GM12801 (cell line): Measurements from ENCODE around the gene ADIPOR2.

Experiments
- TF ChIP-seq, protein P1 (sequence below): IDR thresholded peaks from one replicate; pipeline ENCODE4 v1.5.1; 2011; ENCODE audit warnings: control low read depth; ENCODE audit not compliant: insufficient read length; ENCODE audit errors: extremely low read depth

ADIPOR2 gene

DNA sequence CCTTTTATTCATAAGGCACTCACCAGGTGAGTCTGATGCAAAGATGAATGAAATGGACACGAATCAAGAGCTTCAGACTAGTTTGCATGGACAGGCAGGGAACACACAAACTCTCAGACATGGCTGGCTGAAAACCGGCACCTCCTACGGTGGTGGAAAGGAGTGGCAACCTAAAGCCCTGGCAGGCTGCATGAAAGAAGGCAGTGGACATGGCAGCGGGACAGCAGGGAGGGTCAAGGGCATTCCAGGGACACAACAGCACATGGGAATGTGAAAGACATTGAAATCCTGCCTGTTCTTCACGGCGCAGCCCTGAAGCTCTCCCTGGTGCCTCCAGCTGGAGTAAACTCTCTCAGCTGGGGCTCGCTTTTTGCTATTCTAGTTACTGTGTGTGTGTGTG is 112.9 kb downstream of the ADIPOR2 start:
- TF ChIP-seq, protein P1, sequence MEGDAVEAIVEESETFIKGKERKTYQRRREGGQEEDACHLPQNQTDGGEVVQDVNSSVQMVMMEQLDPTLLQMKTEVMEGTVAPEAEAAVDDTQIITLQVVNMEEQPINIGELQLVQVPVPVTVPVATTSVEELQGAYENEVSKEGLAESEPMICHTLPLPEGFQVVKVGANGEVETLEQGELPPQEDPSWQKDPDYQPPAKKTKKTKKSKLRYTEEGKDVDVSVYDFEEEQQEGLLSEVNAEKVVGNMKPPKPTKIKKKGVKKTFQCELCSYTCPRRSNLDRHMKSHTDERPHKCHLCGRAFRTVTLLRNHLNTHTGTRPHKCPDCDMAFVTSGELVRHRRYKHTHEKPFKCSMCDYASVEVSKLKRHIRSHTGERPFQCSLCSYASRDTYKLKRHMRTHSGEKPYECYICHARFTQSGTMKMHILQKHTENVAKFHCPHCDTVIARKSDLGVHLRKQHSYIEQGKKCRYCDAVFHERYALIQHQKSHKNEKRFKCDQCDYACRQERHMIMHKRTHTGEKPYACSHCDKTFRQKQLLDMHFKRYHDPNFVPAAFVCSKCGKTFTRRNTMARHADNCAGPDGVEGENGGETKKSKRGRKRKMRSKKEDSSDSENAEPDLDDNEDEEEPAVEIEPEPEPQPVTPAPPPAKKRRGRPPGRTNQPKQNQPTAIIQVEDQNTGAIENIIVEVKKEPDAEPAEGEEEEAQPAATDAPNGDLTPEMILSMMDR, result no peak

DNA sequence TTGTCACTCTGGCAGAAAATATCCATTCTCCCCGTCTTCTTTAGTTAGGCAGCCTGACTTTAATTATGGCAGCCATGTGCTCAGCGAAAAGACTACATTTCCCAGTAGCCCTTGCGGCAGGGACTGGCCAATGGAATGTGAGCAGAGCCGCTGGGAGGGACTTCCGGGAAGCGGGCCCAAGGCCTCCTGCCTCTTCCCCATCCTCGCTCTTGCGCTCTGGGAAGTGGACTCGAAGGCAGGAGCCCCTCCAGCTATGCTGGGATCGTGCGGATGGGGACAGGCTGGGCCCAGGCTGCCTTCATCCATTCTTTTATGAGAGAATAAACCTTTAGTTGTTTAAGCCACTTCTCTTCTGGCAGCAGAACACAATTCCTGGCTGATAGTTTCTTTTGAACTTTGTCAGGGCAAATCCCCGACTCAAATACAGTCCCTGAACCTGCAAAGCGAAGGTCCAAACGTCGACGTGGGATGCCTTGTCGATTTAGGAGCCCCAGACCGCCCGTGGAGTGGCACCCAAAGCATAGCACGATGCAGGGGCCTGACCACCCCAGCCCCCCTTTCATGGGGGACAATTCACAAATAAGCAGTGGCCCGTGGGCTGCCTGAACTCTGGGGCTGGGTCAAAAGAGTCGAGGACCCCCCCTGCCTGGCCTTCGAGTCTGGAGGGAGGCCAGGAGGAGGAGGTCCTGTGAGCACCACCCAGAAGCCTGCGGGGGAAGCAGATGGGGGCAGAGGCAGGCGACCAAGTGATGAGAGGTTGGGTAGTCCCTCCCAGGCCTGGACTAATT is 113.9 kb downstream of the ADIPOR2 start:
- TF ChIP-seq, protein P1, result no peak

- TF ChIP-seq, protein P1, result no peak
Observed at GRCh38 chr12:1805441-1806081, 114.7 kb downstream of the ADIPOR2 start.

GRCh38 chr12:1806301-1807086 is 115.6 kb downstream of the ADIPOR2 start:
- TF ChIP-seq, protein P1, result no peak

DNA sequence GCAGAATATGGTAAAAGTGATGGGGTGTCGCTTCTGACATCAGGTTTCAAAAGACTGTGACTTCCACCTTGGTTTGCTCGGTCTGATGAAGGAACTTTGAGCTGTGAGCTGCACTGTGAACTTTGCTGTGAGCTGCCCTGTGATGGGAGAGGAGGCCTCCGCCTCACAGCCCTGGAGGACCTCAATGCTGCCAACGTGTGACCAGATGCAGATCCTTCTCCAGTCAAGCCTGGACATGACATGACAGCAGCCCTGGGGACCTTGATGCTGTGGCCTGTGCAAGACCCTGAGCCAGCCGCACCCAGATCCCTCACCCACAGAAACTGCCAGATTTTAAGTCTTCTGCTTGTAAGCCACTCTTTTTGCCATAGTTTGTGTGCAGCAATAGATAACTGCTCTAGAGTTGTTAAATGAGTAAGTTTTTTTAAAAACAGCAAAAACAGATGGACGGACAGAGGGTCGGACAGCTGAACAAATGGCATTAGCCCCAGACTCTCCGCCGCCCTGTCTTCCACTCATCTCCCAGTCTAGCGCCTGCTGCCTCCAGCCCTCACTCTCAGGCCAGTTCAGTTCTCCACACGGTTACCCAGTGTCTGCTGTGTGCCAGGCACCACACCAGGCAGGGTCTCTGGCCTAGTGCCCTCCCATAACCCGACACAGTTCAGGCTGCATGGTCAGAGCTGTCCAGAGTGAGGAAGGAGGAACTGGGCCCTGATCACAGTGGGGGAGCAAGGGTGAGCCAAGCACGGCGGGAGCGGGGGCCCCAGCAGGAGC is 116.4 kb downstream of the ADIPOR2 start:
- TF ChIP-seq, protein P1, result no peak

GRCh38 chr12:1808036-1808797 is 117.3 kb downstream of the ADIPOR2 start:
- TF ChIP-seq, protein P1, result no peak
